ENCODE results near the gene OBP2A.

Gene OBP2A

DNA sequence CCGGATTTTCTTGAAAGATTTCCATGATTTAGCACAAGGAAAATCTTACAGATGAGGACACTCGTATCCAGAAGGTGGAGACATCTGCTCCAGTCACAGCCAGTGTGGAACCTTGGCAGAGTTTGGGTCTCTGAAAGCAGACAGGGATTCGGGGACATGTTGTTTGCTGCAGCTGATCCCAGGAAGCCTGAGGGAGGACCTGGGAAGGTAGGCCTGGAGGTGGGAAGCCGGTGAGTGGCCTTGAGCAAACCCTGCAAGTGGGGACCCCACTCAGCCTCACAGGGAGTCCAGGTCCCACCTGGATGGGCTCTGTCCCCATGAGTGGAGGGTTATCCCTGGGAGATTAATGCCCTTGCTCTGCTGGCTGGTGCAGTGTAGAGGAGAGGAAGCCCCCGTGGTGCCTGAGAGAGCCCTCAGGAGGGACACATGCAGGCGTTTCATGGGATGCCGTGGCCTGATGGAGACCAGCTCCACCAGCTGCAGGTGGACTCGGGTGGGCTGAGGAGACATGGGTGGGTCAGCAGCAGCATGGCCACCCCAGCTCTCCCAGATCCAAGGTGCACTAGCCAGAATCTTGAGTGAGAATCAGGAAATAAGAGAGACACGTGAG, 37.6 kb upstream of the OBP2A start:
- TF ChIP-seq EP300 (IDR thresholded peaks at IDR 0.05; ENCODE audit: borderline replicate concordance): no peak
- TF ChIP-seq NFIC (IDR thresholded peaks at IDR 0.05): no peak
- no peak for TF ChIP-seq RAD21 (IDR thresholded peaks at IDR 0.05; ENCODE audit: low read depth)
- no peak for TF ChIP-seq TEAD4 (IDR thresholded peaks at IDR 0.05)
- TF ChIP-seq, protein P1, sequence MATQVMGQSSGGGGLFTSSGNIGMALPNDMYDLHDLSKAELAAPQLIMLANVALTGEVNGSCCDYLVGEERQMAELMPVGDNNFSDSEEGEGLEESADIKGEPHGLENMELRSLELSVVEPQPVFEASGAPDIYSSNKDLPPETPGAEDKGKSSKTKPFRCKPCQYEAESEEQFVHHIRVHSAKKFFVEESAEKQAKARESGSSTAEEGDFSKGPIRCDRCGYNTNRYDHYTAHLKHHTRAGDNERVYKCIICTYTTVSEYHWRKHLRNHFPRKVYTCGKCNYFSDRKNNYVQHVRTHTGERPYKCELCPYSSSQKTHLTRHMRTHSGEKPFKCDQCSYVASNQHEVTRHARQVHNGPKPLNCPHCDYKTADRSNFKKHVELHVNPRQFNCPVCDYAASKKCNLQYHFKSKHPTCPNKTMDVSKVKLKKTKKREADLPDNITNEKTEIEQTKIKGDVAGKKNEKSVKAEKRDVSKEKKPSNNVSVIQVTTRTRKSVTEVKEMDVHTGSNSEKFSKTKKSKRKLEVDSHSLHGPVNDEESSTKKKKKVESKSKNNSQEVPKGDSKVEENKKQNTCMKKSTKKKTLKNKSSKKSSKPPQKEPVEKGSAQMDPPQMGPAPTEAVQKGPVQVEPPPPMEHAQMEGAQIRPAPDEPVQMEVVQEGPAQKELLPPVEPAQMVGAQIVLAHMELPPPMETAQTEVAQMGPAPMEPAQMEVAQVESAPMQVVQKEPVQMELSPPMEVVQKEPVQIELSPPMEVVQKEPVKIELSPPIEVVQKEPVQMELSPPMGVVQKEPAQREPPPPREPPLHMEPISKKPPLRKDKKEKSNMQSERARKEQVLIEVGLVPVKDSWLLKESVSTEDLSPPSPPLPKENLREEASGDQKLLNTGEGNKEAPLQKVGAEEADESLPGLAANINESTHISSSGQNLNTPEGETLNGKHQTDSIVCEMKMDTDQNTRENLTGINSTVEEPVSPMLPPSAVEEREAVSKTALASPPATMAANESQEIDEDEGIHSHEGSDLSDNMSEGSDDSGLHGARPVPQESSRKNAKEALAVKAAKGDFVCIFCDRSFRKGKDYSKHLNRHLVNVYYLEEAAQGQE (IDR thresholded peaks at IDR 0.05; ENCODE audit: low read depth): no peak
- no peak for TF ChIP-seq FOXM1 (IDR thresholded peaks at IDR 0.05; ENCODE audit: borderline replicate concordance, low read depth)
- no peak for TF ChIP-seq CREB1 (IDR thresholded peaks at IDR 0.05; ENCODE audit: low read depth)
- TF ChIP-seq YY1 (IDR thresholded peaks at IDR 0.05; ENCODE audit: low read depth): no peak
- no peak for TF ChIP-seq EGR1 (IDR thresholded peaks at IDR 0.05)
- TF ChIP-seq, protein P2, sequence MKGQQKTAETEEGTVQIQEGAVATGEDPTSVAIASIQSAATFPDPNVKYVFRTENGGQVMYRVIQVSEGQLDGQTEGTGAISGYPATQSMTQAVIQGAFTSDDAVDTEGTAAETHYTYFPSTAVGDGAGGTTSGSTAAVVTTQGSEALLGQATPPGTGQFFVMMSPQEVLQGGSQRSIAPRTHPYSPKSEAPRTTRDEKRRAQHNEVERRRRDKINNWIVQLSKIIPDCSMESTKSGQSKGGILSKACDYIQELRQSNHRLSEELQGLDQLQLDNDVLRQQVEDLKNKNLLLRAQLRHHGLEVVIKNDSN (IDR thresholded peaks at IDR 0.05): no peak
- TF ChIP-seq, protein P3, sequence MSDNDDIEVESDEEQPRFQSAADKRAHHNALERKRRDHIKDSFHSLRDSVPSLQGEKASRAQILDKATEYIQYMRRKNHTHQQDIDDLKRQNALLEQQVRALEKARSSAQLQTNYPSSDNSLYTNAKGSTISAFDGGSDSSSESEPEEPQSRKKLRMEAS (IDR thresholded peaks at IDR 0.05): no peak
- TF ChIP-seq TCF12 (IDR thresholded peaks at IDR 0.05; ENCODE audit: low read depth): no peak
- TF ChIP-seq ZBTB7A (IDR thresholded peaks at IDR 0.05; ENCODE audit: low read depth): no peak
- no peak for TF ChIP-seq CEBPB (IDR thresholded peaks at IDR 0.05)
- TF ChIP-seq TAF1 (IDR thresholded peaks at IDR 0.05; ENCODE audit: low read depth): no peak

DNA sequence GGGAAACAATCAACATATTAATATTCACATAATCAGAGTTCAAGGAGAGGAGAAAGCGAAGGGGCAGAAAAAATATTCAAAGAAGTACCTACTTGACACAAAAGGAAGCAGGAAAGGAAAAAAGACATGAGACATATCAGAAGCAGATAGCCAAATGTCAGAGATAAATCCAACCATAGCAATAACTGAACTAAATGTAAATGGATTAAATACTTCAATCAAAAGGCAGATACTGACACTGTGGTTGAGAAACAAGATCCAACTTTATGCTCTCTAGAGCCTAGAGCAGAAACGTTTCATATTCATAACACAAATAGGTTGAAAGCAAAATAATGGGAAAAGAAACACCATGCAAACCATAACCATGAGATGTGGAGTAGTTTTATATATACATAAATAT, 36.5 kb upstream of the OBP2A start:
- TF ChIP-seq TEAD4 (IDR thresholded peaks at IDR 0.05) (no peak), NFIC (IDR thresholded peaks at IDR 0.05) (no peak), CEBPB (IDR thresholded peaks at IDR 0.05) (no peak), RAD21 (IDR thresholded peaks at IDR 0.05; ENCODE audit: low read depth) (no peak), EP300 (IDR thresholded peaks at IDR 0.05; ENCODE audit: borderline replicate concordance) (no peak), YY1 (IDR thresholded peaks at IDR 0.05; ENCODE audit: low read depth) (no peak), FOXM1 (IDR thresholded peaks at IDR 0.05; ENCODE audit: borderline replicate concordance, low read depth) (no peak), TCF12 (IDR thresholded peaks at IDR 0.05; ENCODE audit: low read depth) (no peak), TAF1 (IDR thresholded peaks at IDR 0.05; ENCODE audit: low read depth) (no peak), CREB1 (IDR thresholded peaks at IDR 0.05; ENCODE audit: low read depth) (no peak)
- TF ChIP-seq, protein P3 (IDR thresholded peaks at IDR 0.05): no peak
- TF ChIP-seq, protein P2 (IDR thresholded peaks at IDR 0.05): no peak
- TF ChIP-seq, protein P1 (IDR thresholded peaks at IDR 0.05; ENCODE audit: low read depth): no peak

DNA sequence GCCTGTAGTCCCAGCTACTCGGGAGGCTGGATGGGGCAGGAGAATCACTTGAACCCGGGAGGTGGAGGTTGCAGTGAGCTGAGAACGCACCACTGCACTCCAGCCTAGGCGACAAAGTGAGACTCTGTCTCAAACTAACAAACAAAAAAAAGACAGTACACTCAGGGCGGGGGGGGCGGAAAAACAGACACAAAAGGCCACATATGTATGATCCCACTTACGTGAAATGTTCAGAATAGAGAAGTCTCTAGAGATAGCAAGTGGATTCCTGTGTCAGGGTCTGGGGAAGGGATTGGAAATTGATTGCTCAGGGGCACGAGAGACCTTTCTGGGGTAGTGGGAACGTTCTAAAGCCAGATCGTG, 33.7 kb upstream of the OBP2A start:
- TF ChIP-seq EGR1 (IDR thresholded peaks at IDR 0.05): no peak
- no peak for TF ChIP-seq CEBPB (IDR thresholded peaks at IDR 0.05)
- no peak for TF ChIP-seq RAD21 (IDR thresholded peaks at IDR 0.05; ENCODE audit: low read depth)
- TF ChIP-seq, protein P1 (IDR thresholded peaks at IDR 0.05; ENCODE audit: low read depth): no peak
- TF ChIP-seq TAF1 (IDR thresholded peaks at IDR 0.05; ENCODE audit: low read depth): no peak
- TF ChIP-seq, protein P2 (IDR thresholded peaks at IDR 0.05): no peak
- TF ChIP-seq NFIC (IDR thresholded peaks at IDR 0.05): no peak
- TF ChIP-seq CREB1 (IDR thresholded peaks at IDR 0.05; ENCODE audit: low read depth): no peak
- no peak for TF ChIP-seq TCF12 (IDR thresholded peaks at IDR 0.05; ENCODE audit: low read depth)
- TF ChIP-seq, protein P3 (IDR thresholded peaks at IDR 0.05): no peak
- TF ChIP-seq FOXM1 (IDR thresholded peaks at IDR 0.05; ENCODE audit: borderline replicate concordance, low read depth): no peak
- TF ChIP-seq EP300 (IDR thresholded peaks at IDR 0.05; ENCODE audit: borderline replicate concordance): no peak
- no peak for TF ChIP-seq TEAD4 (IDR thresholded peaks at IDR 0.05)
- TF ChIP-seq YY1 (IDR thresholded peaks at IDR 0.05; ENCODE audit: low read depth): no peak
- TF ChIP-seq ZBTB7A (IDR thresholded peaks at IDR 0.05; ENCODE audit: low read depth): no peak
